CD4-positive, alpha-beta T cell treated with Interleukin-2 at 100 ng/mL for 4 hours (primary cell): ENCODE results near the gene GPR108.

Experiments
- DNase-seq: peaks from one replicate; pipeline ENCODE4 v3.0.0-alpha.2; 2020; ENCODE audit warnings: low spot score

GPR108 gene

DNA sequence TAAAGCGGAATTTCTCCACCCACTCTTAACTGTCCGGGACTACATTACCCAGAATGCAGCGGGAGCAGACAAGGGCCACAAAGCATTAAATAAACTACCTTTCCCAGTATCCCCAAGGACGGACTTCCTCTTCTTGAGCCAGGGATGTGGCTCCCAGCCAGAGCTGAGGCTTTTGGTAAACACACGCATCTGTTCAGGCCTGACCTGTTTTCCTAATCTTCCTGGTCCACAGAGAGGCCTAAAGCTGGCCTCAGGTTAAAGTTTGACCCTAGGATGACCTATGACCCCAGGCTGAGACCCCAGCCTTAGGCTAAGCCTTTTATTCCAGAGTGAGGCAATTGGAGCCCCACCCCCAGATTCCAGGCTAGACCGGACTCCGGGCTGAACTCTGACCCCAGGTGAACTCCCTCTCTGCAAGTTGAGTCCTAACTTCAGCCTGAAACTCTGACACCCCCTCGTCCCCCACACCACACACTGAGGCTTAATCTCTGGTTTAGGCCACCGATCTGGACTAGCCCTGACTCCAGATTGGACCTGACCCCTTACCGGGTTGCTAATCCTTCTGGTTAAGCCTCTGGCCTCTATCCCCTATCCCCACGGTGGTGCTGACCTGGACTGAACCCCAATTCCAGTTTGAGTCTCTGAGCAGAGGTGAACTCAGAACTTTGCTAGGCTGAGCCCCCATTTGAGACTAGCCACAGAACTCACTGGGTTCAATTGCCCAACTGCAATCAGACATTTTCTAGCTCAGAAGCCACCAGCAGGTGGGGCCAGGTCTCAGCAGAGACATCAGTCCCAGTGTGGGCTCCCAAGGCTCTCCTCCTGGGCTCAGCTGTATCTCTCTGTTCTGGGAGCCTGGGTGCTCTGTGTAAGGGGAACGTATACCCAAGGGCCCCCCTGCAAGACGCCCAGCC is 750 bp upstream of the GPR108 start:
- DNase-seq, result peak; percentile 84

DNA sequence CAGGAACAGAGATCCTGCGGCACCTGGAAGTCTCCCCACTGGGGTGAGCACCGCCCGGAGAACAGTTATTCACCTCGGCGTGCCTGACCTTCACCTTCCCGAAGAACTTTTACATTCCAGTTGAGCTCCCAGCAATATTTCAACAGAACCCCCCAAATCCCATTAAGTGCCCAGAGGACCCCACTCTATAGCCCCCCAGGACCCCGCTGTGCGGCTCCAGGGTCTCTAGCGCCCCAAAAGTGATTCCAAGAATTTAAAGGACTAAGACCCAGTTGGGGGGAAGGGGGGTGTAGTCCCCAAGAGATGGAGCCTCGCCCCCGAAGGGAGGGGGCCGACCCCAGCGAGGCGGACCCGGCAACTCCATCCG is 480 bp downstream of the GPR108 start:
- no peak for DNase-seq

- DNase-seq, result peak; percentile 71
Measured at GRCh38 chr19:6736169-6736916, 1.0 kb downstream of the GPR108 start.

DNA sequence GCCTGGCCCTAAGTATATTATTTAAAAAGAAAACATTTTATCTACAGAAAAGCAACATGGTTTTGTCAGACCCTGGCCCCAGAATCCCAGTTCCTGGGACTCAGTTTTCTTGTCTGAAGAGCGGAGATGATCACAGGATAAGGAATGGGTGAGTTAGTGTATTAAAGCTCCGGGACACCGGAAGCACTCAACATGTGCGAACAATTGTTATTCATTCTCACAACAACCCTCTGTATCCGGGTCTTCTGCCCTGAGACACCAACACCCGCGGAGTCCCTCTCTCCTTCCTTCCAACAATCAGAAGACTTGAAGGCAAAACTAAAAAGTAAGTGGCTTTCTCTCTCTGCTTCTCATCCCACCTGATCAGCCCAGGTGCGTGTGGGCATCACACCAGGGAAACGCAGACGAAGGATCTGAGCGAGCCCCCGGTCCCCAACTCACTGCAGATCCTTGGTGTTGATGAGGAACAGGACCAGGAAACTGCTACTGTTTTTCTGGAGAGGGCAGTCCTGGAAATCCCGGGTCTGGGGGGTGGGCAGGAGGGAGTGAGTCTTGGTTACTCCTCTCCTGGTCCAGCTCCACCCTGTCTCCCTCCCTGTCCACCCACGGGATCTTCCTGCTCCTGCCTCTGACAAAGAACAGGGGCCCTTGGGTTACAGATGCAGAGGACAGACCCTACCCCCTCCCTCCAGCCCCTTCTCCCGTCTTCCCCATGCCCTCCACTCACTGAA is 2.0 kb downstream of the GPR108 start:
- DNase-seq, result no peak

DNA sequence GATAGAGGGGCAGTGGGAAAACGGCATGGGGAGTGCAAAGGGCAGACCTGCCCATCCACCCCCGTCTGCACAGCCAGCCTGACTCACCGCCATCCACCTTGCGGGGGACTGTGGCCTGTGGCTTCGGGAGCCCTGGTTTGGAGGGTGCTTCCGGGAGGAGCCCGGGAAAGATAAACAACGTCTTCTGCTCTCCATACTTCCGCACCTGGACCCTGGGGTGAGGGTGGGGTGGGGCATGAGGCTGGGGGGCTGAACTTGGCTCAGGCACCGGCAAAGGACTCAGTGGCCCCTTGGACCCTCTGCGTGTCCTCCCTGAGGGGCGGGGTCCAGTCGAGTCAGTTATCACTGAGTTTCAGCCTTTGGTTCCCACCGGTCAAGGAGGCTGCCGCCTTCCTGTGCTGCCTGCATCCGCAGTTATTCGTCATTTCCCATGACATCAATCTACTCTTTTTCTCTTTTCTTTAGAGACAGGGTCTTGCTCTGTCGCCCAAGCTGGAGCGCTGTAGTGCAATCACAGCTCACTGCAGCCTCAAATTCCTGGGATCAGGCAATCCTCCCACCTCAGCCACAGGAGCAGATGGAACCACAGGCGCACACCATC is 3.2 kb downstream of the GPR108 start:
- DNase-seq, result no peak

DNA sequence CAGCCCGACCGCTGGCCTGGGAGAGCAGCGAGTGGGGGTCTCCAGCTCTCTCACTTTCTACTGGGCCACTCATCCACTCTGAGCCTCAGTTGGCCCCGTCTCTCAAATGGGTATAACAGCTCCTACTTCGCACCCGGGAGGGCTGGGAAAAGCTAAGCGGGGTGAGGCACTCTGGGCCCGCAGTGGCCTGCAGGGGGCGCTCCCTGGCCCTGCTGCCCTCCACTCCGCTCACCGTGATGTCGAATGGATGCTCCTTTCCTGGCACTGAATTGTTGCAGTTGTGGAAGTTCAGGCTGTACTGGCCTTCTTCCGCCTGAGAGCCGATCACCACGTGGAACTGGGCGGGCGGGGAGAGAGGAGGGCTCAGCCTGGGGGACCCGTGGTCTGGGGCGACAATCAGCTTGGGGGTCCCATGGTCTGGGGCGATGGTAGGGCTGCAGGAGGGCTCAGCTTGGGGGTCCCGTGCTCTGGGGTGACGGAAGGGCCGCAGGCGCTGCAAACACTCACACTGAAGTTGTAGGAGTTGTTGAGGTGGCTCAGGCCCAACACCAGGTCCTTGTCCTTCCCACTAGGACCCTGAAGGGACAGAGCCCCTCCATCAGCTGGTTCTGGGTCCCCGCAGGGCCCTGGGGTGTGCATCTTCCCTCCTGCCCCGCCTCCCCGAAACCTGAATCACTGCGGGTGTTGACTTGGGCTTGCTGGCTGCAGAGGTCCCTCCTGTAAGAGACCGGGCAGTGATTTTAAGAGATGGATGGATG is 3.9 kb downstream of the GPR108 start:
- no peak for DNase-seq

DNA sequence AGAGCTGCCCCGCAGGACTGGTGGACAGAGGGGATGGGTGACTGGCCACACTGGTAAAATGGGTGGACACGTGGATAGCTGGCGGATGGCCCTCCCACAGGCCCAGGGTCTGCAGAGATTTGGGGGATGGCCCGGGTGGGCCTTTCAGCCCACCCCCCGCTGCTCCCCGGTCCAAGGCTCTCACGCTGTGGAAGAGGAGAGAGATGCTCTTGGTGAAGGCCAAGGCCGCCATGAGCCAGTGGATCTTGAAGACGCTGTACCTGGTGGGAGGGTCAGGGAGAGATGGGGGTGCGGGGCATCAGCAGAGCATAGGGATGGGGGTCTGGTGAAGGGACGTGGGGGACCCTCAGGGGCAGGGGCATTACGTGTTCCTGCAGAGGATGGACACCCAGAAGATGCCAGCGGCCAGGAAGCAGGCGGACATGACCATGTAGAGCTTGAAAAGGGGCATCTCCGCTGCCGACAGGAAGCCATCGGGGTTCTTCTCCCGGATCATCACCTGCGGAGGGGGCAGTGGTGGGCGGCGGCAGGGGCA is 4.5 kb downstream of the GPR108 start:
- no peak for DNase-seq

GRCh38 chr19:6731822-6732221 is 5.6 kb downstream of the GPR108 start:
- DNase-seq, result no peak

DNA sequence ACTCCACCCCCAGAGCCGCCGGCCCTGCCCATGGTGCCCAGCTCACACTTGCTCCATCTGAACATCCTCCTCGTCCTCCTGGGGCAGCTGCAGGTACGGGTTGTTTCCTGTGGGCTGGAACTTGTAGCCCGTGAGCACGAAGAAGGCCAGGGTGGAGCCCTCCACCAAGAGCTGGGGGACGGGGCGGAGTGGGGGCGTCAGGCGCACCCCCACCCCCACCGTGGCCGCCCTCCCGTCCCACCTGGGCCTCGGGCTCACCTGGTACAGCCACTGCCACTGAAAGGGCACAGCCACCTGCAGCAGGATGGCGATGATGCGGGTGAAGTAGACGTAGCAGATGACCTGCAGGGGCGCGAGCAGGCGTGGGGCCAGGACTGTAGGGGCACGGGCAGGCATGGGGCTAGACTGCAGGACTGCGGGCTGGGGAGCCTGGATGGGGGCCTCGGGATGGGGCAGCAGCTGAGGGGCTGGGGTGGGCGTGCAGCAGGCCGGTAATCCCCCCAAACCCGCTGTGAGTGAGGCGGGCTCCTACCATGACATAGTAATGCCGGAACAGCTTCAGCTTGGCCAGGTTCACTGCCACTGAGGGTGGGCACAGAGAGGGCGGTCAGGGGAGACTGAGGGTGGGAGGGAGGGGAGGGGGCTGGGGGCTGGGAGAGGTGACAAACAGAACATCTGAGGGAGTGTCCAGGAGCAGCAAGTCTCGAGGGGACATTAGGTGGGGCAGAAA is 6.3 kb downstream of the GPR108 start:
- no peak for DNase-seq

DNA sequence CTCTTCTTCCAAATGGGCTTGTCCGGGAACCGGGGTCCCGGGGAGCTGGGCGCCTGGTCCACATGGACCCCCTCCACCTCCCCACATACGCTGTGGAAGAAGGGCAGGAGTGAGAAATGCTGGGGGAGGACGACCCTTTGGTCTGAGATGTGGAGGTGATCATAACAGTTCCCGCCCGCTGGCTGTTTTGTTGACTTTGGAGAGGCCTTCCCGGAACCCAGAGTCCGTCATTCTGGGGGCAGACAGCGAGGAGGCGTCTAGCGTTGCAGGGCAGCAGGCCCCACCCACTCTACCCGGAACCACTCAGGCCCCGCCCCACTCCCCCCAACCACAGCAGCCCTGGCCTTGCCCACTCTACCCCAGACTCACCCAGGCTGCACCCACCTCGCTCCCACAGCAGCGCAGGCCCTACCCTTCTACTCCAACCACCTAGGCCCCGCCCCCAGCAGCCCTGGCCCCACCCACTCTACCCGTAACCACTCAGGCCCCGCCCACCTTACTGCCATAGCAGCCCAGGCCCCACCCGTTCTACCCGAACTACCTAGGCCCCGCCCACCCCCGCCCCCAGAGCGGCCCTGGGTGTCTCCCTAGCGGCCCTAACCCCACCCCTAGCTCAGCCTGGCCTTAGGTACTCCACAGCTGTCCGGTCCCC is 7.1 kb downstream of the GPR108 start:
- DNase-seq, result no peak

GRCh38 chr19:6729573-6730152 is 7.7 kb downstream of the GPR108 start:
- DNase-seq, result no peak

DNA sequence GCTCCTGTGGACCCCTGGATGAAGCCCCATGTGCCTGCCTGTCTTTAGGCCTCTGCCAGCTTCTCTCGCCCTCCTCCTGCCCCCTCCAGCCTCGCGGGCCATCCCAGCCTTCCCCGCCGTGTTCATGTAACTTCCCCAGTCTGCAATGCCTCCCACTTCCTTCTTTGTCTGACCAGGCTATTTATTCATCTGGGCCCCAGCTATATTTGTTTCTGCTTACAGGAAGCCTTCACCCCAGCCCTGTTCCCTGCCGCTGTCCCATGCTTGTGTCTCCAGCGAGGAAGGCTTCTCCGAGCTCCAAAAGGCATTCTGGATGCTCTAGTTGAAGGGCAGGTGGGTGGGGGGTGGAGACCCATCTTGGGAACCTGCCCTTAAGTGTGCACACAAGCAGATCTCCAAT is 9.0 kb downstream of the GPR108 start:
- DNase-seq, result no peak

DNA sequence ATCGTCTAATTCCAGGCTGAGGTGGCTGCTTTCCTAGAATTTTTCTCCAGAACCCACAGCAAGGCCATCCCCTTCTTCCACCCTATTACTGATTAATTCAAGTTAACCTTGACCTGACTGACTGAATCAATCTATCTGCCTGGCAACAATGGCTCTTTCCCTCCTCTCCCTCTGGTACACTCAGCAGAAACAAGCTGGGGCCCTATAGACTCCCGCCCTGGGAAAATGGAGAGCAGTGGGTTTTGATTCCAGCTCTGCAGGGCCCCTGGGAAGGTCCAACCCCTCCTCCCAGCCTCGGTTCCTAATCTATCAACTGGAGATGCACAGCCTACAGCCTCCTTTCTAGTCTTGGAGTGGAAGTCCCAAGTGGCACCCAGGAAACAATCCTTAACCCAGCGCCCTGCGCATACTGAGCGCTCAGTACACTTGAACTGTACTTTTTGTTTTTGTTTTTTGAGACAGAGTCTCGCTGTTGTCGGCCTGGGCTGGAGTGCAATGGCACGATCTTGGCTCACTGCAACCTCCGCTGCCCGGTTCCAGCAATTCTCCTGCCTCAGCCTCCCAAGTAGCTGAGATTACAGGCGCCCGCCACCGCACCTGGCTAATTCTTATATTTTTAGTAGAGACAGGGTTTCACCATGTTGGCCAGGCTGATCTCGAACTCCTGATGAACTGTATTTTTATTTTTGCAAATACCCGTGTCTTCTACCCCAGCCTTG is 11.7 kb downstream of the GPR108 start:
- no peak for DNase-seq

DNA sequence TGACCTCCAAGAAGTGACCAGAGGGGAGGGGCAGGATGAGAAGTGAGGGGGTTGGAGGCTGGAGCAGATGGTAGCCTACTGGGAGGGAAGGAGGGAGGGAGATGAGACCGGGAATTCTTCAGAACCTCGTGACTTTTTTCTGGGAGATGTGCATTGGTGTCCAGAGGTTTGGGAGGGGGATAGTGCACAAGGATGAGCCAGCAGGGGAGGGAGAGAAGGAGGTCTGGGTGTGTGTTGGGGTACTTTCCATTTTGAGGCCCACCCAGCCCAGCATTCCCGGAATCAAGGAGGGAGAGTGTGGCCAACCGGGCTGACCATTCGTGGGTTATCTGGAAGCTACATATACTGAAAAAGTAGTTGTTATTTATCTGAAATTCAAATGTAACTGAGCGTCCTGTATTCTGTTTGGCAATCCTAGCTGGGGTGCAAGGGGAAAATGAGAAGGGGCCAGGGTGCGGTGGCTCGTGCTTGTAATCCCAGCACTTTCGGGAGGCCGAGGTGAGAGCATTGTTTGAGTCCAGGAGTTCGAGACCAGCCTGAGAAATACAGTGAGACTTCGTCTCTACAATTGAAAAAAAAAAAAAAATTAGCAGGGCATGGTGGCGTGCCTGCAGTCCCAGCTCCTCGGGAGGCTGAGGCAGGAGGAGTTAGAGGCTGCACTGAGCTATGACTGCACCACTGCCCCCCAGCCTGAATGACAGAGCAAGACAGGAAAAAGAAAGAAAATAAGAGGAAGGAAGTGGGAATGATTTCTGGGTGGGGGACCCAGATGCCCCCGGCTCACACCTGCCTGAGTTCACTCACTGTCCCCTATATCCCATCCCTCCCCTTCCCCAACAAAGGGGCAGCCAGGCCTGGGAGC is 12.5 kb downstream of the GPR108 start:
- DNase-seq, result no peak

DNA sequence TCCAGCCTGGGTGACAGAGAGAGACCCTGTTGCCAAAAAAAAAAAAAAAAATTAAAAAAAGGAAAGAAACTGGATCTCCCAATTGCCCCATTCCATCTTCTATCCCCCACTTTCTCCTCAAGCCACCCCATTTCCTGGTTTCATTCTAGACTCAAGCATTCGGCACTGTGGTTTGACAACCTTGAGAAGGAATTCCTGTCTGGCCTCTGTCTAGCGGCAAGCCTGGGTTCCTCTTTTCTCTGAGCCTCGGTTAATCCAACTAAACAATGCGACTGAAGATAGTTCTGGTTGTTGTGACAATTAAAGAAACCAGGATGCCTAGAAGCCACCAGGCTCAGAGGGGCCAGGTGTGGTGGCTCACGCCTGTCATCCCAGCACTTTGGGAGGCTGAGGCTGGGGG is 13.6 kb downstream of the GPR108 start:
- no peak for DNase-seq

GRCh38 chr19:6723108-6723618 is 14.2 kb downstream of the GPR108 start:
- no peak for DNase-seq

- DNase-seq, result no peak
Measured at GRCh38 chr19:6721773-6722172, 15.6 kb downstream of the GPR108 start.

GRCh38 chr19:6721138-6721474 is 16.3 kb downstream of the GPR108 start:
- DNase-seq, result no peak
